Measurements from ENCODE around the gene KIF24.

Gene KIF24

DNA sequence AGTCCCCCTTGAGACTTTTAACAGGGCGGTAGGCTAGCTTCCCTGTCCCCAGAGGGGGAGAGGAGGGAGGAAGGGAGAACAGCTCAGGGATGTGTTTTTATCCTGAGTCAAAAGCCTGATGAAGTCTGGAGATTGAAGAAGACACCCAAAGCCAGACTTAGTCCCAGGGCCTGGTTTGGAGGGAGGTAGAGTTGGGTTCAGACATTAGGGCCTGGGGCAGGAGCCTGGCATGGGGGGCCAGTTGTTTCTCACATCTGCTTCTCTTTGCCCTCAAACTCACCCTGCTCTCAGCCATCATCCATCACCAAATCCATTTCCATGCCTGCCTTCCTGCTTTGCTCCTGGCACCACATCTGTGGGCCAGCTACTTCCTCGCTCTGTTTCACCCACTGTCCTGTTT lies 44.7 kb upstream of the KIF24 start:
- Histone ChIP-seq H3K27ac (ENCODE audit: low read length) (no peak overlapping the region), H4K20me1 (ENCODE audit: insufficient read depth, low read length) (no peaks in the 10 kb centered on the region), H3K4me3 (ENCODE audit: low read length) (no peak overlapping the region), H3K9ac (ENCODE audit: low read length) (no peak overlapping the region), H3K36me3 (replicated peaks; ENCODE audit: low read depth, low read length) (no peaks in the 10 kb centered on the region), H3K9me3 (ENCODE audit: insufficient read depth, low read length) (no peaks in the 10 kb centered on the region), H3K79me2 (ENCODE audit: low read length) (no peaks in the 10 kb centered on the region), H3K4me1 (ENCODE audit: low read length) (peaks cover 6% of the 10 kb centered on the region; the same call in 1 of the 2 replicates), H3K27me3 (ENCODE audit: low read depth, low read length) (no peaks in the 10 kb centered on the region), H2AFZ (ENCODE audit: low read depth, low read length) (no peak overlapping the region), H3K4me2 (ENCODE audit: low read length) (no peak overlapping the region)
- TF ChIP-seq, protein P1, sequence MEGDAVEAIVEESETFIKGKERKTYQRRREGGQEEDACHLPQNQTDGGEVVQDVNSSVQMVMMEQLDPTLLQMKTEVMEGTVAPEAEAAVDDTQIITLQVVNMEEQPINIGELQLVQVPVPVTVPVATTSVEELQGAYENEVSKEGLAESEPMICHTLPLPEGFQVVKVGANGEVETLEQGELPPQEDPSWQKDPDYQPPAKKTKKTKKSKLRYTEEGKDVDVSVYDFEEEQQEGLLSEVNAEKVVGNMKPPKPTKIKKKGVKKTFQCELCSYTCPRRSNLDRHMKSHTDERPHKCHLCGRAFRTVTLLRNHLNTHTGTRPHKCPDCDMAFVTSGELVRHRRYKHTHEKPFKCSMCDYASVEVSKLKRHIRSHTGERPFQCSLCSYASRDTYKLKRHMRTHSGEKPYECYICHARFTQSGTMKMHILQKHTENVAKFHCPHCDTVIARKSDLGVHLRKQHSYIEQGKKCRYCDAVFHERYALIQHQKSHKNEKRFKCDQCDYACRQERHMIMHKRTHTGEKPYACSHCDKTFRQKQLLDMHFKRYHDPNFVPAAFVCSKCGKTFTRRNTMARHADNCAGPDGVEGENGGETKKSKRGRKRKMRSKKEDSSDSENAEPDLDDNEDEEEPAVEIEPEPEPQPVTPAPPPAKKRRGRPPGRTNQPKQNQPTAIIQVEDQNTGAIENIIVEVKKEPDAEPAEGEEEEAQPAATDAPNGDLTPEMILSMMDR (IDR thresholded peaks at IDR 0.05; ENCODE audit: low read depth, low read length), result no peak
- no peak for TF ChIP-seq EZH2phosphoT487 (IDR thresholded peaks at IDR 0.05; ENCODE audit: low read depth)

GRCh38 chr9:34372467-34373011 lies 43.5 kb upstream of the KIF24 start:
- Histone ChIP-seq H3K79me2 (ENCODE audit: low read length) (no peaks in the 10 kb centered on the region), H3K4me2 (ENCODE audit: low read length) (no peak overlapping the region), H3K4me3 (ENCODE audit: low read length) (no peak overlapping the region), H3K4me1 (ENCODE audit: low read length) (peaks cover 6% of the 10 kb centered on the region; the same call in 1 of the 2 replicates), H4K20me1 (ENCODE audit: insufficient read depth, low read length) (no peaks in the 10 kb centered on the region), H3K27ac (ENCODE audit: low read length) (no peak overlapping the region), H3K36me3 (replicated peaks; ENCODE audit: low read depth, low read length) (no peaks in the 10 kb centered on the region), H2AFZ (ENCODE audit: low read depth, low read length) (no peak overlapping the region), H3K9ac (ENCODE audit: low read length) (no peak overlapping the region), H3K27me3 (ENCODE audit: low read depth, low read length) (no peaks in the 10 kb centered on the region), H3K9me3 (ENCODE audit: insufficient read depth, low read length) (no peaks in the 10 kb centered on the region)
- TF ChIP-seq, protein P1 (IDR thresholded peaks at IDR 0.05; ENCODE audit: low read depth, low read length), result no peak
- TF ChIP-seq EZH2phosphoT487 (IDR thresholded peaks at IDR 0.05; ENCODE audit: low read depth), result no peak

- Histone ChIP-seq H3K9me3 (ENCODE audit: insufficient read depth, low read length) (no peaks in the 10 kb centered on the region), H3K79me2 (ENCODE audit: low read length) (no peaks in the 10 kb centered on the region), H3K4me3 (ENCODE audit: low read length) (no peak overlapping the region), H3K27ac (ENCODE audit: low read length) (no peak overlapping the region), H3K9ac (ENCODE audit: low read length) (no peak overlapping the region), H4K20me1 (ENCODE audit: insufficient read depth, low read length) (no peaks in the 10 kb centered on the region), H3K4me2 (ENCODE audit: low read length) (no peak overlapping the region), H3K27me3 (ENCODE audit: low read depth, low read length) (no peaks in the 10 kb centered on the region), H3K4me1 (ENCODE audit: low read length) (peaks cover 6% of the 10 kb centered on the region; the same call in 1 of the 2 replicates), H3K36me3 (replicated peaks; ENCODE audit: low read depth, low read length) (no peaks in the 10 kb centered on the region), H2AFZ (ENCODE audit: low read depth, low read length) (no peak overlapping the region)
- TF ChIP-seq EZH2phosphoT487 (IDR thresholded peaks at IDR 0.05; ENCODE audit: low read depth), result no peak
- TF ChIP-seq, protein P1 (IDR thresholded peaks at IDR 0.05; ENCODE audit: low read depth, low read length), result no peak
These were observed 42.9 kb upstream of the KIF24 start for GRCh38 chr9:34371886-34372466.

DNA sequence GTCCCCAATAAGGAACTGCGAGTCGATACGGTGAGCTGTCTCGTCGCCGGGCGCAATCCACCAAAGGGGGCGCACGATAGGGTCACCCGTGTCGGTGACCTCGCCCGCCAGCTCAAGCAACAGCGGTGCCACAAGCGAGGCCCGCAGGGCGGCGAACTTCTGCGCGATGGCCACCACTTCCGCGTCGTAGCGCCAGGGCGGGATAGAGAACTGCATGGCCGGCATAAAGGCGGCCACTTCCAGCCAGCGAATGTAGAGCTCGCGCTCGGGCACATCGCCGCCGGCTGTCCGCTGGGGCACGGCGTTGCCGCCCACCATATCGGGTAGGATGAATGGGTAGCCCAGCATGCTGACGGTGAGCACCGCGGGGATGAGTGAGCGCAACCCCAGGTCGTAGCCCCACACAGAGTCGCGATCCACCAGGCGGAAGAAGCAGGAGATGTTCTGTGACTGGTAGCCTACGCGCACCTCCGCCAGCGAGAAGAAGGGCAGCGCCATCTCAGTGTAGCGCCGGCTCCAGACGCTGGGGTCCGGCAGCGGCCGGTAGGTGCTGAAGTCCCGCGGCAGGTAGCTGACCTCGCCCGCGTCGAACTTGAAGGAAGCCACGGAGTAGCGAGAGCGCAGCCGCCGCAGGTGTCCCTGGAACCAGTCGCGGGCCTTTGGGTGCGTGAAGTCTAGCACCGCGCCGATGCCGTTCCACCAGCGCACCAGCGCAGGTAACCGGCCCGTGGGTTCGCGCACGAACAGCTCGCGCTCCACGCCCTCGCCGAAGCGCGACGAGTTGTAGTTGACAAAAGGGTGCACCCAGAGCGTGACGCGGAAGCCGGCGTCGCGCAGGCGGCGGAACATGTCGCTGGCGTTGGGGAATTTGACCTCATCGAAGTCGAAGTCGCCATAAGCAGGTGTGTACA lies 42.2 kb upstream of the KIF24 start:
- H3K4me1 ChIP-seq (ENCODE audit: low read length), result peaks cover 6% of the 10 kb centered on the region; the same call in 1 of the 2 replicates
- no peak overlapping the region for H3K9ac ChIP-seq (ENCODE audit: low read length)
- no peaks in the 10 kb centered on the region for H3K79me2 ChIP-seq (ENCODE audit: low read length)
- no peak overlapping the region for H3K4me3 ChIP-seq (ENCODE audit: low read length)
- H3K9me3 ChIP-seq (ENCODE audit: insufficient read depth, low read length), result no peaks in the 10 kb centered on the region
- H4K20me1 ChIP-seq (ENCODE audit: insufficient read depth, low read length), result no peaks in the 10 kb centered on the region
- TF ChIP-seq EZH2phosphoT487 (IDR thresholded peaks at IDR 0.05; ENCODE audit: low read depth), result no peak
- TF ChIP-seq, protein P1 (IDR thresholded peaks at IDR 0.05; ENCODE audit: low read depth, low read length), result no peak
- H3K36me3 ChIP-seq (replicated peaks; ENCODE audit: low read depth, low read length), result no peaks in the 10 kb centered on the region
- H3K27ac ChIP-seq (ENCODE audit: low read length), result no peak overlapping the region
- no peaks in the 10 kb centered on the region for H3K27me3 ChIP-seq (ENCODE audit: low read depth, low read length)
- H2AFZ ChIP-seq (ENCODE audit: low read depth, low read length), result no peak overlapping the region
- no peak overlapping the region for H3K4me2 ChIP-seq (ENCODE audit: low read length)

All from OCI-LY3 (cell line).